GM12878 (cell line): ENCODE measurements around the gene SDK2. TPM values are rescaled to one million over a fixed set of nuclear protein-coding genes. Genes with fewer than 3 reads are reported as not detected.

Source experiments
- ATAC-seq: fragments of 200-7000 bp; cut with Tn5 transposase; 3 replicates; pipeline ENCODE4 v1.9.1; 2020; ENCODE audit warnings: mild to moderate bottlenecking, moderate library complexity
- BruUV-seq: library from RNA; stranded (reverse); fragments of 400-500 nt; replicated peaks from 2 replicates; lab custom pipeline; 2021; lab: Mats Ljungman, UMichigan
- CTCF ChIA-PET: fragments of 300-600 bp; sonication (Branson Sonifier 250); formaldehyde crosslinking; extraction: SDS; loops from one replicate; lab custom pipeline; 2021; ENCODE audit warnings: inconsistent platforms; lab: Yijun Ruan, JAX
- POLR2A ChIA-PET: fragments of 350-600 bp; formaldehyde crosslinking; extraction: SDS; loops from one replicate; lab custom pipeline; 2021; ENCODE audit warnings: inconsistent platforms; lab: Charles Lee
- RAD21 ChIA-PET: fragments of 300-600 bp; sonication (Branson Sonifier 250); formaldehyde crosslinking; loops from one replicate; lab custom pipeline; 2023; ENCODE audit warnings: antibody characterized with exemption; ENCODE audit not compliant: unreplicated experiment; lab: Charles Lee
- SMC1A ChIA-PET: fragments of 300-600 bp; sonication (Branson Sonifier 250); formaldehyde crosslinking; loops from one replicate; lab custom pipeline; 2023; ENCODE audit not compliant: unreplicated experiment, uncharacterized antibody; lab: Charles Lee
- DNase-seq: peaks from one replicate; pipeline ENCODE4 v3.0.0-alpha.2; 2011; ENCODE audit warnings: low read depth, low spot score
- FAIRE-seq: peaks from 3 replicates; lab custom pipeline; 2011; peaks lifted over from hg19 to GRCh38; lab: Jason Lieb, UNC
- H2AFZ ChIP-seq: 2 replicates; pipeline ENCODE4 v1.6.0; 2011; ENCODE audit warnings: low read depth, low read length, control low read depth; ENCODE audit not compliant: control insufficient read depth
- H3K27ac ChIP-seq: 2 replicates; pipeline ENCODE4 v1.5.1; 2011; ENCODE audit warnings: control low read depth; ENCODE audit not compliant: control insufficient read depth, insufficient read depth
- H3K27me3 ChIP-seq, 2 experiments: replicated peaks in 1 of 2; 2 replicates each; pipeline versions ENCODE4 v1.6.0 to v1.6.1; 2011; ENCODE audit warnings: low read length in 1 of 2; ENCODE audit not compliant: control insufficient read depth in 2 of 2, insufficient read depth in 2 of 2
- H3K36me3 ChIP-seq, 2 experiments: 2 replicates each; pipeline ENCODE4 v1.5.1; 2011; ENCODE audit warnings: low read length in 1 of 2; ENCODE audit not compliant: control insufficient read depth in 2 of 2, insufficient read depth in 2 of 2
- H3K4me1 ChIP-seq: 2 replicates; pipeline ENCODE4 v1.6.1; 2011; ENCODE audit warnings: mild to moderate bottlenecking, low read length, moderate library complexity, mixed read lengths; ENCODE audit not compliant: control insufficient read depth, insufficient read depth
- H3K4me2 ChIP-seq: 2 replicates; pipeline ENCODE4 v1.6.0; 2011; ENCODE audit warnings: control low read depth; ENCODE audit not compliant: control insufficient read depth, insufficient read depth
- H3K4me3 ChIP-seq: fragments of 200-600 bp; sonication (generic); 2 replicates; pipeline ENCODE4 v1.5.1; 2016
- H3K79me2 ChIP-seq: 2 replicates; pipeline ENCODE4 v1.6.0; 2011; ENCODE audit warnings: low read length; ENCODE audit not compliant: control insufficient read depth, insufficient read depth
- H3K9ac ChIP-seq: 2 replicates; pipeline ENCODE4 v1.8.0; 2011; ENCODE audit warnings: low read length, control low read depth, mixed read lengths; ENCODE audit not compliant: control insufficient read depth, insufficient read depth
- H3K9me3 ChIP-seq: replicated peaks from 3 replicates; pipeline ENCODE4 v1.5.1; 2011; ENCODE audit warnings: mild to moderate bottlenecking, low read length; ENCODE audit not compliant: control insufficient read depth, insufficient read depth
- H4K20me1 ChIP-seq: 2 replicates; pipeline ENCODE4 v1.6.0; 2011; ENCODE audit not compliant: control insufficient read depth, insufficient read depth
- ASH2L ChIP-seq: fragments of 300-600, 200-600 bp; sonication (generic); IDR thresholded peaks from 2 replicates; pipeline ENCODE4 v1.6.1; 2017; ENCODE audit warnings: low read depth, mild to moderate bottlenecking, borderline replicate concordance
- CBX5 ChIP-seq: sonication (generic); IDR thresholded peaks from 2 replicates; pipeline ENCODE4 v1.6.1; 2016; ENCODE audit warnings: low read depth, moderate library complexity, mild to moderate bottlenecking, inconsistent platforms
- HDGF ChIP-seq: fragments of 450-650 bp; IDR thresholded peaks from 2 replicates; pipeline ENCODE4 v1.6.1; 2016; ENCODE audit warnings: antibody characterized with exemption
- NFXL1 ChIP-seq: fragments of 450-650 bp; IDR thresholded peaks from 2 replicates; pipeline ENCODE4 v1.6.1; 2017; ENCODE audit warnings: antibody characterized with exemption, mild to moderate bottlenecking, borderline replicate concordance
- NFYA ChIP-seq: IDR thresholded peaks from 2 replicates; pipeline ENCODE4 v1.6.1; 2011; ENCODE audit warnings: low read depth, mild to moderate bottlenecking, low read length, improper control_type of control experiment, borderline replicate concordance
- PML ChIP-seq: IDR thresholded peaks from 2 replicates; pipeline ENCODE4 v1.6.1; 2012; ENCODE audit warnings: low read length, inconsistent platforms
- ZSCAN29 ChIP-seq: fragments of 450-650 bp; IDR thresholded peaks from 2 replicates; pipeline ENCODE4 v1.6.1; 2017; ENCODE audit warnings: mild to moderate bottlenecking, moderate library complexity
- WGBS: methylation state at CpG from one replicate; pipeline ENCODE4 v1.1.6; 2016; ENCODE audit warnings: low lambda C conversion rate; ENCODE audit not compliant: insufficient replicate concordance, insufficient coverage; ENCODE audit errors: missing lambda C conversion rate; 5-methylcytosine and 5-hydroxymethylcytosine counted together
- in situ Hi-C: fragments of 300-500 bp; cut with MboI; formaldehyde crosslinking; loops from 9 replicates; pipeline ENCODE4 v1.14.3; 2018; ENCODE audit warnings: mixed read lengths
- intact Hi-C: fragments of 100-400 bp; cut with micrococcal nuclease; formaldehyde crosslinking; loops from one replicate; pipeline ENCODE4 v1.14.2; 2022; ENCODE audit not compliant: unreplicated experiment
- polyA plus RNA-seq, 11 experiments: library from polyadenylated mRNA; depleted of rRNA in 4 of 11; unstranded in 6 of 11; stranded (reverse) in 5 of 11; fragments of >200 nt; fragmentation: Nextera tagmentation in 4 of 11; fragmentation: Illumina TruSeq in 1 of 11; extraction: Ambion mirVana in 4 of 11; extraction: Trizol in 1 of 11; gene quantifications; 1 replicate in 1 of 11; 2 replicates in 10 of 11; pipeline versions ENCODE4 v1.2.1 to v1.2.3, GENCODE V29; 2011 to 2016; ENCODE audit warnings: inconsistent platforms in 2 of 11, missing spikeins in 2 of 11, low read depth in 1 of 11
- total RNA-seq, 4 experiments: library from RNA; depleted of rRNA in 3 of 4; stranded (reverse); fragments of >200 nt in 3 of 4; fragmentation: Illumina TruSeq in 1 of 4; extraction: Trizol in 1 of 4; gene quantifications; 2 replicates each; pipeline versions ENCODE4 v1.2.1 to v1.2.3, GENCODE V29; 2013 to 2021
- TF ChIP-seq, protein P1 (sequence below): IDR thresholded peaks from 2 replicates; pipeline ENCODE4 v1.6.1; 2012; ENCODE audit warnings: mild to moderate bottlenecking, low read depth, low read length
- TF ChIP-seq, protein P2 (sequence below): fragments of 450-650 bp; IDR thresholded peaks from 2 replicates; pipeline ENCODE4 v1.6.1; 2016; ENCODE audit warnings: mild to moderate bottlenecking
- TF ChIP-seq, protein P3 (sequence below): fragments of 450-650 bp; IDR thresholded peaks from 2 replicates; pipeline ENCODE4 v1.6.1; 2017; ENCODE audit warnings: low read depth, mild to moderate bottlenecking, moderate library complexity

The SDK2 gene
- total and polyA plus RNA-seq, 10 of the 15 experiments (the other 5 are each of a cell fraction or from before 2014, with no cell fraction given) = 0.03 to 0.08 (median 0.03) TPM; not detected in 7

DNA sequence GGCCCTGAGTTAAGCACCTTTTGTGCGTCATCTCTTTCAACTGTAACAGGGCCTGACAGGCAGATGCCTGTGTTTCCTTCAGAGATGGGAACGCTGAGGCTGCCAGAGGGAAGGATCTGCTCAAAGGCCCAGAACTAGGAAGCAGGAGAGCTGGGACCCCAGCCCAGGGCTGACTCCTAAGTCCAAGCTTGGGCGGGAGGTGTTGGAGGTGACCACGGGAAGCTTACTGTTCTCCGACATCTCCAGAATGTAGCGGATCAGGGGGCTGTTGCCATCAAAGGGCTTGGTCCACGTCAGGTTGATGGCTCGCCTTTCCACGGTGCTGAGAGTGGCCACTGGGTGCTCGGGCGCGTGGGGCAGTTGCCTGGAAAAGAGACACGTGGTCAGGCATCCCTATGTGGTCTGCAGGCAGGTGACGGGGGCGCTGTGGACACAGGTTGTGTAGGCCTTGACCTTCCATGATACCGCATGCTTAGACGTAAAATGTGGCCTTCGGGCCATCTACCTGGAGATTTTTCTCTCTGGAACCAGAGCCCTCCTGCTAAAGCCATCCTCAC, 221.0 kb downstream of the SDK2 start:
- Histone ChIP-seq H3K4me2 (no peak overlapping the region), H3K79me2 (no peaks in the 10 kb centered on the region), H3K27ac (no peak overlapping the region), H3K9me3 (no peaks in the 10 kb centered on the region), H2AFZ (no peak overlapping the region), H3K4me1 (no peaks in the 10 kb centered on the region), H4K20me1 (no peaks in the 10 kb centered on the region), H3K4me3 (no peak overlapping the region), H3K27me3 (no peaks in the 10 kb centered on the region), H3K9ac (no peak overlapping the region), H3K36me3 (no peaks in the 10 kb centered on the region)
- ChIA-PET SMC1A (interaction anchor here (0.9 kb wide), 1 partner anchor 541 kb away, joined by 3 read pairs; no protein-coding TSS in a partner anchor), POLR2A (no interaction called here), RAD21 (interaction anchor here (1.4 kb wide), 1 partner anchor 53 kb away, joined by 4 read pairs; no protein-coding TSS in a partner anchor), CTCF (interaction anchor here (0.9 kb wide), 1 partner anchor 9 kb away, joined by 3 read pairs; no protein-coding TSS in a partner anchor)
- 45% methylated on average over 18 of the region's 18 CpGs for whole genome bisulfite sequencing
- TF ChIP-seq NFYA (no peak), ASH2L (no peak), PML (no peak), CBX5 (no peak), ZSCAN29 (no peak), NFXL1 (no peak), HDGF (no peak)
- TF ChIP-seq, protein P1, sequence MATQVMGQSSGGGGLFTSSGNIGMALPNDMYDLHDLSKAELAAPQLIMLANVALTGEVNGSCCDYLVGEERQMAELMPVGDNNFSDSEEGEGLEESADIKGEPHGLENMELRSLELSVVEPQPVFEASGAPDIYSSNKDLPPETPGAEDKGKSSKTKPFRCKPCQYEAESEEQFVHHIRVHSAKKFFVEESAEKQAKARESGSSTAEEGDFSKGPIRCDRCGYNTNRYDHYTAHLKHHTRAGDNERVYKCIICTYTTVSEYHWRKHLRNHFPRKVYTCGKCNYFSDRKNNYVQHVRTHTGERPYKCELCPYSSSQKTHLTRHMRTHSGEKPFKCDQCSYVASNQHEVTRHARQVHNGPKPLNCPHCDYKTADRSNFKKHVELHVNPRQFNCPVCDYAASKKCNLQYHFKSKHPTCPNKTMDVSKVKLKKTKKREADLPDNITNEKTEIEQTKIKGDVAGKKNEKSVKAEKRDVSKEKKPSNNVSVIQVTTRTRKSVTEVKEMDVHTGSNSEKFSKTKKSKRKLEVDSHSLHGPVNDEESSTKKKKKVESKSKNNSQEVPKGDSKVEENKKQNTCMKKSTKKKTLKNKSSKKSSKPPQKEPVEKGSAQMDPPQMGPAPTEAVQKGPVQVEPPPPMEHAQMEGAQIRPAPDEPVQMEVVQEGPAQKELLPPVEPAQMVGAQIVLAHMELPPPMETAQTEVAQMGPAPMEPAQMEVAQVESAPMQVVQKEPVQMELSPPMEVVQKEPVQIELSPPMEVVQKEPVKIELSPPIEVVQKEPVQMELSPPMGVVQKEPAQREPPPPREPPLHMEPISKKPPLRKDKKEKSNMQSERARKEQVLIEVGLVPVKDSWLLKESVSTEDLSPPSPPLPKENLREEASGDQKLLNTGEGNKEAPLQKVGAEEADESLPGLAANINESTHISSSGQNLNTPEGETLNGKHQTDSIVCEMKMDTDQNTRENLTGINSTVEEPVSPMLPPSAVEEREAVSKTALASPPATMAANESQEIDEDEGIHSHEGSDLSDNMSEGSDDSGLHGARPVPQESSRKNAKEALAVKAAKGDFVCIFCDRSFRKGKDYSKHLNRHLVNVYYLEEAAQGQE = no peak
- TF ChIP-seq, protein P2, sequence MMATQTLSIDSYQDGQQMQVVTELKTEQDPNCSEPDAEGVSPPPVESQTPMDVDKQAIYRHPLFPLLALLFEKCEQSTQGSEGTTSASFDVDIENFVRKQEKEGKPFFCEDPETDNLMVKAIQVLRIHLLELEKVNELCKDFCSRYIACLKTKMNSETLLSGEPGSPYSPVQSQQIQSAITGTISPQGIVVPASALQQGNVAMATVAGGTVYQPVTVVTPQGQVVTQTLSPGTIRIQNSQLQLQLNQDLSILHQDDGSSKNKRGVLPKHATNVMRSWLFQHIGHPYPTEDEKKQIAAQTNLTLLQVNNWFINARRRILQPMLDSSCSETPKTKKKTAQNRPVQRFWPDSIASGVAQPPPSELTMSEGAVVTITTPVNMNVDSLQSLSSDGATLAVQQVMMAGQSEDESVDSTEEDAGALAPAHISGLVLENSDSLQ = no peak
- TF ChIP-seq, protein P3, sequence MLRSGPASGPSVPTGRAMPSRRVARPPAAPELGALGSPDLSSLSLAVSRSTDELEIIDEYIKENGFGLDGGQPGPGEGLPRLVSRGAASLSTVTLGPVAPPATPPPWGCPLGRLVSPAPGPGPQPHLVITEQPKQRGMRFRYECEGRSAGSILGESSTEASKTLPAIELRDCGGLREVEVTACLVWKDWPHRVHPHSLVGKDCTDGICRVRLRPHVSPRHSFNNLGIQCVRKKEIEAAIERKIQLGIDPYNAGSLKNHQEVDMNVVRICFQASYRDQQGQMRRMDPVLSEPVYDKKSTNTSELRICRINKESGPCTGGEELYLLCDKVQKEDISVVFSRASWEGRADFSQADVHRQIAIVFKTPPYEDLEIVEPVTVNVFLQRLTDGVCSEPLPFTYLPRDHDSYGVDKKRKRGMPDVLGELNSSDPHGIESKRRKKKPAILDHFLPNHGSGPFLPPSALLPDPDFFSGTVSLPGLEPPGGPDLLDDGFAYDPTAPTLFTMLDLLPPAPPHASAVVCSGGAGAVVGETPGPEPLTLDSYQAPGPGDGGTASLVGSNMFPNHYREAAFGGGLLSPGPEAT = no peak
- ATAC-seq (no peak), FAIRE-seq (no peak), DNase-seq (no peak)
- in situ Hi-C loops (no loop called here), intact Hi-C loops (no loop called here)
- BruUV-seq = no TSS peak
